GM10248 (cell line): ENCODE data around the gene ACTL6A.
A peak's percentile ranks its signal among the peaks of the same experiment; 100 is the strongest.

ENCODE experiments used
- CTCF ChIA-PET: fragments of 300-600 bp; sonication (Branson Sonifier 250); formaldehyde crosslinking; extraction: SDS; loops from one replicate; lab custom pipeline; 2021; ENCODE audit warnings: antibody characterized with exemption; lab: Yijun Ruan, JAX
- POLR2A ChIA-PET: fragments of 350-650 bp; sonication (Branson Sonifier 250); formaldehyde crosslinking; extraction: SDS; loops from one replicate; lab custom pipeline; 2020; ENCODE audit warnings: antibody characterized with exemption; lab: Yijun Ruan, JAX
- DNase-seq: peaks from one replicate; pipeline ENCODE4 v3.0.0; 2012; ENCODE audit errors: extremely low spot score
- TF ChIP-seq, protein P1 (sequence below): IDR thresholded peaks from 2 replicates; pipeline ENCODE4 v1.5.1; 2012; ENCODE audit warnings: mild to moderate bottlenecking, low read depth; ENCODE audit errors: extremely low read depth, missing control alignments, control extremely low read depth

Gene ACTL6A

DNA sequence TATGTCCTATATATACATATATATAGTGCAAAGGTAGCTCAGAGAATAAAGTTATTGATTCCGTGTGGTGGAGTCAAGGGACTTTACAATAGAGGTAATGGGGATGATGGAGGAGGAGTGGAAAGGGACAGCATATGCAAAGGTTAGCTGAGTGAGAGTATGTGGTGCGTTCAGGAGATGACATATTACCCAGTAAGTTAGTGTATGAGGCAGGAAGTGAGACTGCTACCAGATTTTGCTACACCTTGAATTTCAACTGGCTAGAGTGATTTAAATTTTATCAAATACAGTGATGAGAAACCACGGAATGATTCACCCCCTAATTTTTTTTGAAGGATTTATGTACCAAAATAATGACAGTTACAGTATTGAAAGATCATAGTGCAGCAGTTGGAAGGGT lies 2.8 kb downstream of the ACTL6A start:
- DNase-seq = peak; percentile 29
- POLR2A ChIA-PET = no interaction called here
- TF ChIP-seq, protein P1, sequence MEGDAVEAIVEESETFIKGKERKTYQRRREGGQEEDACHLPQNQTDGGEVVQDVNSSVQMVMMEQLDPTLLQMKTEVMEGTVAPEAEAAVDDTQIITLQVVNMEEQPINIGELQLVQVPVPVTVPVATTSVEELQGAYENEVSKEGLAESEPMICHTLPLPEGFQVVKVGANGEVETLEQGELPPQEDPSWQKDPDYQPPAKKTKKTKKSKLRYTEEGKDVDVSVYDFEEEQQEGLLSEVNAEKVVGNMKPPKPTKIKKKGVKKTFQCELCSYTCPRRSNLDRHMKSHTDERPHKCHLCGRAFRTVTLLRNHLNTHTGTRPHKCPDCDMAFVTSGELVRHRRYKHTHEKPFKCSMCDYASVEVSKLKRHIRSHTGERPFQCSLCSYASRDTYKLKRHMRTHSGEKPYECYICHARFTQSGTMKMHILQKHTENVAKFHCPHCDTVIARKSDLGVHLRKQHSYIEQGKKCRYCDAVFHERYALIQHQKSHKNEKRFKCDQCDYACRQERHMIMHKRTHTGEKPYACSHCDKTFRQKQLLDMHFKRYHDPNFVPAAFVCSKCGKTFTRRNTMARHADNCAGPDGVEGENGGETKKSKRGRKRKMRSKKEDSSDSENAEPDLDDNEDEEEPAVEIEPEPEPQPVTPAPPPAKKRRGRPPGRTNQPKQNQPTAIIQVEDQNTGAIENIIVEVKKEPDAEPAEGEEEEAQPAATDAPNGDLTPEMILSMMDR = no peak
- CTCF ChIA-PET = interaction anchor here (1.2 to 1.3 kb wide), 3 partner anchors 26 to 111 kb away, joined by 3 read pairs; no protein-coding TSS in a partner anchor

DNA sequence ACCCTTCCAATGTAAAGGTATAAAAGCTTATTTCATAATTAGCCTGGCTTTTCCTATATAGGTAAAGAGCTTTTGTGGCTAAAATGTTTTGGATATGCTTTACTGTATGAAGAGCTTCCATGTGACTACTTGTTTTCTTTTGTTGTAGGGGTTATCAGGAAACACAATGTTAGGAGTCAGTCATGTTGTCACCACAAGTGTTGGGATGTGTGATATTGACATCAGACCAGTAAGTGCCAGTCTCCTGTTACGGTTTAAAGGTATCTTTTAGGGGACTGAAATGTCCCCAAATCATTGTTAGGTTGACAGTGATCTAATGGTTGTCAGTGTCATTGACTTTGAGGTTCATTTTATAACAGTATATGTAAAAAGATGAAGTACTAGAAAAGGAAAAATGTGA lies 18.3 kb downstream of the ACTL6A start:
- TF ChIP-seq, protein P1 = no peak
- no peak for DNase-seq
- POLR2A ChIA-PET = no interaction called here
- CTCF ChIA-PET = interaction anchor here (1.2 to 1.3 kb wide), 2 partner anchors 12 to 20 kb away, joined by 3 read pairs; no protein-coding TSS in a partner anchor

DNA sequence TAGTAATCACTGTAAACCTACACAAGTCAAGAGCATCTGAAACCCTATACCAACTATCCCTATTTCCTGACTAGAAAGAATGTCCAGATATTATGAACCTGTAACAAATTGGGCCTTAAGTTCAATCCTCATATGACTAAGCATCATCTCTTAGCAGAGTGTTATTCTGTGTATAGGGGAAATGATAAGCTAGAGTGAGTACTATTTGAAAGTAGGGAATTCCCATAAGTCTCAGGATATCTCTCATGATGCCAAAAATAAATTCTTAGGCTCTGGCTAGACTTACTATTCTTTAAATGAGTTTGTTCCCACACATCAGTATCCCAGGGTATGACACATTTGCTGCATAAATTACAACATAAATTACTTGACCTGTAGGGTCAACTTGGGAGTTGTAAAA lies 26.4 kb downstream of the ACTL6A start:
- no peak for DNase-seq
- POLR2A ChIA-PET = no interaction called here
- TF ChIP-seq, protein P1 = no peak
- CTCF ChIA-PET = interaction anchor here (1.2 to 1.7 kb wide), 2 partner anchors 11 to 14 kb away, joined by 3 to 4 read pairs; no protein-coding TSS in a partner anchor

DNA sequence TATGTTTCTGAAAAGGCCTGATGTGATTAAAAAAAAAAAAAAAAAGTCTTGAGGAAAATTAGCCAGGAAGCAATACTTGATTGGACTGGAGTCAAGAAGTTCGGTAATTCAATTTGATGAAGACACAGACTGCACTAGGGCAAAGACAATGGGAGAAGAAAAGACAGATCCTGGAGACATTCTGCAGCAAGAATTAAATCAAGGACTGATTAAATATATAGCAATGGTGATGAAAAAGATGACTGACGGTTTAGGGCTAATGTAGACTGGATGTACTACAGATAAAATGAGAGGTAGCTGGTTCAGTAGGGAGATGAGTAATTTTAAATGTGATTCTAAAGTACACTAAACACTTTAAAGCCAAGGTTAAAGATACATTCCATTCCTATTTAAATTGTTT lies 27.9 kb downstream of the ACTL6A start:
- TF ChIP-seq, protein P1 = no peak
- POLR2A ChIA-PET = interaction anchor here (0.7 kb wide), 1 partner anchor 15 kb away, joined by 4 read pairs; no protein-coding TSS in a partner anchor
- CTCF ChIA-PET = interaction anchor here (1.0 to 1.7 kb wide), 4 partner anchors 9 to 33 kb away, joined by 3 to 6 read pairs (median 4); no protein-coding TSS in a partner anchor
- DNase-seq = no peak

DNA sequence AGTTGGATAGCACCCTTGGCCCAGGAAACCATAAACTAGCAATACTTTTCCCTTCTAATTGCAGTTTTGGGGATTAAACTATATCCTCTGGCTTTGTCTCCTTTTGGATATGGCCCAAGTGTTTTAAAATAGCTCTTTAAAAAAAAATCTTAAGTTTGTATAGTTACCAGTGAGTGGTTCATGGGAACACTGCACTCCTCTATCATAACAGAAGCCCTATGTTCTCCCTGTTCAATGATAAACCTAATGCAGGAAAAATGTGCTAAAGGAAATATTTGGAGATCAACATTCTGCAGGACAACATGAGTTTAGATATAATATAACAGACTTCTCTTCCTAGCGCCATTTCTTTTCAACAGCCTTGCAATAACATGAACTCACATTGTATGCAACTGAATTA lies 28.6 kb downstream of the ACTL6A start:
- TF ChIP-seq, protein P1 = no peak
- DNase-seq = no peak
- CTCF ChIA-PET = interaction anchor here (1.0 to 1.5 kb wide), 3 partner anchors 8 to 33 kb away, joined by 3 to 6 read pairs (median 3); no protein-coding TSS in a partner anchor
- POLR2A ChIA-PET = no interaction called here

DNA sequence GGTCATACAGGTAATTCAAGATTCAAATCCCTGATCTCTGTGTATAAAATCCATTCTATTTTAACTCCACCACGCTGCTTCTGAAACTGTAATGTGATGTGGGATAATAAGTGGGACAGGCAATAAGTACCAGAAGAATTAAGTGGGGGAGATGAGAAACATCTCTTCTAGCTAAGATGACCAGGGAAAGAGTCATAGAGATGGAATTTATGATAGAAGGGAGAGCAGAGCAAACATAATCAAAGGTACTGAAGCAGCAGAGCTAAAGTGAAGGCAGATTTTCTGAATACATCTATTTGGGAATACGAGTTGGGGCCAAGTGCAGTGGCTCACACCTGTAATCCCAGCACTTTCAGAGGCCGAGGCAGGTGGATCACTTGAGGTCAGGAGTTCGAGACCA lies 36.8 kb downstream of the ACTL6A start:
- TF ChIP-seq, protein P1 = no peak
- ChIA-PET POLR2A (no interaction called here), CTCF (interaction anchor here (1.4 kb wide), 1 partner anchor 9 kb away, joined by 6 read pairs; no protein-coding TSS in a partner anchor)
- DNase-seq = no peak
